ENCODE measurements around the gene BCS1L.

Gene BCS1L

DNA sequence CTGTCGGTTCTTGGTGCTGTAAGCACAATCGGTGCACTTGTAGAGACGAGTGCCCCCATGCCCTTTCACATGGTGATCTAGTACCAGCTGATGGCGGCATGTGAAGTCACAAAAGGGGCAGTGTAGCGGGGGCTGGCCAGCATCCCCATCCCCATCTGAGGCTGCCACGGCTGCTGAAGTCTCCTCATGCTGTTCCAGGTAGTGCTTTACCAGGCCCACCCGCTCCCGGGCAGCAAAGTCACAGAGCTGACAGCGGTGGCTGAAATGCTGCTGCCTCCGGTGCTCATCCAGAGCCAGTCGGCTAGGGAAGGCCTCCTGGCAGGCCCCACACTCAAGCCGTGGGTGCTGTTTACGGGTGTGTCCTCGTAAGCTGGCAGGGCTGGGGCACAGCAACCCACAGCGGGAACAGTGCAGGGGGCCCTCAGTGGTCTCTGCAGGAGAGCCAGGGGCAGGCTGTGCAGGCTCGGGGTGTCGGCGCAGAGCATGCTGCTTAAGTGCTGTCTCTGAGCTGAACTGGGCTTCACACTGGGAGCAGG, 17.3 kb upstream of the BCS1L start:
- no peaks in the 10 kb centered on the region for H3K4me1 ChIP-seq (ENCODE audit: control insufficient read depth, insufficient read depth, low read length)
- H3K27me3 ChIP-seq (ENCODE audit: control insufficient read depth, insufficient read depth, low read length), result no peaks in the 10 kb centered on the region
- peaks cover 31% of the 10 kb centered on the region for H3K36me3 ChIP-seq (ENCODE audit: control insufficient read depth, insufficient read depth, low read length)
- H3K9me3 ChIP-seq (ENCODE audit: control insufficient read depth, low read length), result no peaks in the 10 kb centered on the region
- H3K9ac ChIP-seq (ENCODE audit: low read length), result no peak overlapping the region
- no peak overlapping the region for H3K4me3 ChIP-seq (ENCODE audit: low read length)

DNA sequence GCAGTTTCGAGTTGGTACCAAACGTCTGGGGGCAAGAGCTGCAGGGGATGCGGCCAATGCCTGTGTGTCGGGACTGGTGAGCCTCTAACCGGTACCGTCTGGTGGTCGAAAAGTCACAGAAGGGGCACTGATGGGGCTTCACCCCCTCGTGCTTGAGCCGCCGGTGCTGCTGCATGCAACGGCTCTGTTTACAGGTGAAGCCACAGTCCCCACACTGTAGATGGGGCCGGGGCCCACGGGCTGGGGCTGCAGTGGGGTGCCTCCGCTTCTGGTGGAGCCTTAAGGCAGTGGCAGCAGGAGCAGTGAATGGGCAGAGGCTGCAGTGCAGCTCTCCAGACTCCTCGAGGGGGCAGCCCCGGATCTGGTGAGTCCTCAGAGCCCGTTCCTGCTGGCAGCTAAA, 16.7 kb upstream of the BCS1L start:
- H3K9ac ChIP-seq (ENCODE audit: low read length), result no peak overlapping the region
- no peaks in the 10 kb centered on the region for H3K9me3 ChIP-seq (ENCODE audit: control insufficient read depth, low read length)
- no peak overlapping the region for H3K4me3 ChIP-seq (ENCODE audit: low read length)
- H3K27me3 ChIP-seq (ENCODE audit: control insufficient read depth, insufficient read depth, low read length), result no peaks in the 10 kb centered on the region
- H3K4me1 ChIP-seq (ENCODE audit: control insufficient read depth, insufficient read depth, low read length), result no peaks in the 10 kb centered on the region
- peaks cover 31% of the 10 kb centered on the region for H3K36me3 ChIP-seq (ENCODE audit: control insufficient read depth, insufficient read depth, low read length)

DNA sequence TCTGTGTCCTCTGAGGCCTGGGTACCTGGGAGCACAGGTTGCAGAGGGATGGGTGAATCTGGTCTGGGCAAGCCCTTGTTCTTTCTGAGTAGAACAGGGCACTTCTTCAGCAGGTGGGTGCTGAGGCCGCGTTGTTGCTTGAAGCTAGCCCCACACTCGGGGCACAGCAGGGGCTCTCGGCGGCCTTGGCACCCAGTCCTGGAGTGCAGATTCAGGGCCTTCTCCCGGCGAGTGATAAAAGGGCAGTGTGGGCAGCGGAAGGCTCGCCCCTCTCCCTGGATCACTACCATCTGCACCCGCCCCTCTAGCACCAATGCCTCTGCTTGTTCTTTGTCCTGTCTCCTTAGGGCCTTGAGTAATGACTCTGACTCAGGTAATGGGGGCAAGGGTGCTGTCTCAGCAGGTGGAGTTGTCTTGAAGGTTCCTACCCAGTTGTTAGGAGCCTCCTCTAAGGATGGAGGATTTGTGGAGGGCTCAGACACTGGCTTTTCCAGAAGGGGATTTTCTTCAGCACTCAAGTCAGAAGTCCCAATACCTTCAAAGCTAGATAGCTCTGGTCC, 15.7 kb upstream of the BCS1L start:
- H3K36me3 ChIP-seq (ENCODE audit: control insufficient read depth, insufficient read depth, low read length), result peaks cover 24% of the 10 kb centered on the region
- H3K27me3 ChIP-seq (ENCODE audit: control insufficient read depth, insufficient read depth, low read length), result no peaks in the 10 kb centered on the region
- no peak overlapping the region for H3K4me3 ChIP-seq (ENCODE audit: low read length)
- no peak overlapping the region for H3K9ac ChIP-seq (ENCODE audit: low read length)
- no peaks in the 10 kb centered on the region for H3K4me1 ChIP-seq (ENCODE audit: control insufficient read depth, insufficient read depth, low read length)
- H3K9me3 ChIP-seq (ENCODE audit: control insufficient read depth, low read length), result no peaks in the 10 kb centered on the region

DNA sequence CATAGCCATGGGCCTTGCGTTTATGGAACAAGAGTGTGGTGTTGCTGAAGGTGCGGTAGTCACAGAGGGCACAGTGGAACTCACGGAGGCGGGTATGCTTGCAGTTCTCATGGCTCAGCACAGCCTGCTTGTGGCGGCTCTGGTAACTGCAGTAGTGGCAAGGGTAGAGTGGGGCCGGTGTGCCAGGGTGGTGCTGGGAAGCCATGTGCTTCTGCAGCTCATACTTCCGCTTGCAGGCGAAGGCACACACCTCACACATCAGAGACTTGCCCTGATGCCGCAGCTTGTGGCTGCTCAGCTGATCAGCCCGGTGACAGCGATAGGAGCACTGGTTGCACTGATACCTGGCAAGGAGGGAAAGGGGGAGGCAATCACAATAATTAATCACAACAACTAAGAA, 14.8 kb upstream of the BCS1L start:
- Histone ChIP-seq H3K4me3 (ENCODE audit: low read length) (no peak overlapping the region), H3K4me1 (ENCODE audit: control insufficient read depth, insufficient read depth, low read length) (no peaks in the 10 kb centered on the region), H3K27me3 (ENCODE audit: control insufficient read depth, insufficient read depth, low read length) (no peaks in the 10 kb centered on the region), H3K9ac (ENCODE audit: low read length) (no peak overlapping the region), H3K36me3 (ENCODE audit: control insufficient read depth, insufficient read depth, low read length) (peaks cover 18% of the 10 kb centered on the region), H3K9me3 (ENCODE audit: control insufficient read depth, low read length) (no peaks in the 10 kb centered on the region)

DNA sequence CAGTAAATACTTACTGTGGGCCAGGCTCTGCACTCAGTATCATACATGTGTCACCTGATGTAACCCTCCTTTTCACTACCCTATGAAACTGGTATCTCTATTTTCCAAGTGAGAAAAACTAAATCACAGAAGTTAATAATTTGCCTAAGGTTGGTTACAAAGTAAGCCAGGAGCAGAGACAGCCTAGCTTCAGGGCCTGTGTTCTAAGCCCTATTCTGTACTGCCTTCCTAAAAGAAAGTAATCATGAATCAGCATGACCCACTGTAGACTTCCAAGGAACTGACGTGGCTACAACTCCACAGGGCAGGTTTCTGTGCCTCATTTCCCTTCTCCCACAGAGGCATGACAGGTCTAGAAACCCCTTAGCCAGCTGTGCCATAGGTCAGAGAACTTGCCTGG, 14.4 kb upstream of the BCS1L start:
- Histone ChIP-seq H3K4me1 (ENCODE audit: control insufficient read depth, insufficient read depth, low read length) (no peaks in the 10 kb centered on the region), H3K27me3 (ENCODE audit: control insufficient read depth, insufficient read depth, low read length) (no peaks in the 10 kb centered on the region), H3K4me3 (ENCODE audit: low read length) (no peak overlapping the region), H3K9ac (ENCODE audit: low read length) (peak overlapping the region; percentile 26), H3K36me3 (ENCODE audit: control insufficient read depth, insufficient read depth, low read length) (peaks cover 18% of the 10 kb centered on the region), H3K9me3 (ENCODE audit: control insufficient read depth, low read length) (no peaks in the 10 kb centered on the region)

DNA sequence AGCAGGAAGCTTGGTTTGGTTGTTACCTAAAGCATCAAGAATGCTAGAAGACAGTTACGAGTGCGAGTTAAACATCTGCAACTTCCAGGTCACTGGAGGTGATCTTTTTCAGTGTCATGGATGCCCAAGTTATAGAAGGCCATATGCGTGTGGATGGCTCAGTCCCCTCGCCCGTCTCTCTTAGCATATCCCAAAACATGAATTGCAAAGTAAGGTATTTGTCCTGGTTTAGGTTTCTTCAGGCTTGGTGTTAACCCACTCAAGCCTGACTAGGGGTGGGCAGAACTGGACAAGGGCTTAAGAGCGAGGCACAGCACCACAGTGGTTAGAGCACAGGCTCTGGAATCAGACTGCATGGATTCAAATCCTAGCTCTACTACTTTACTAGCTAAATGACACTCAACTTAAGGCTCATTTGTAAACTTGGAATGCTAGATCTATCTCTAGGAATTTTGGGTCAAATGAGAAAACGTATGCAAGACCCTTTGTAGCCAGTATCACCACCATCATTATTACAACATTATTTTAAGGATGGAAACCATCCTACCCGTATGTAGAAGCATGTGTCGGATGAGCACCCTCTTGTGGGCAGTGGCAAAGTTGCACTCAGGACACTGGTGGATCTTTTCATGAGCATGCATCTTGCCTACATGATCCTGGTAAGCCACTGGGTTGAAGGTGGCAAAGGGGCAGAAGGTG, 11.2 kb upstream of the BCS1L start:
- Histone ChIP-seq H3K9me3 (ENCODE audit: control insufficient read depth, low read length) (no peaks in the 10 kb centered on the region), H3K9ac (ENCODE audit: low read length) (no peak overlapping the region), H3K36me3 (ENCODE audit: control insufficient read depth, insufficient read depth, low read length) (peaks cover 18% of the 10 kb centered on the region), H3K4me3 (ENCODE audit: low read length) (no peak overlapping the region), H3K4me1 (ENCODE audit: control insufficient read depth, insufficient read depth, low read length) (no peaks in the 10 kb centered on the region), H3K27me3 (ENCODE audit: control insufficient read depth, insufficient read depth, low read length) (no peaks in the 10 kb centered on the region)

DNA sequence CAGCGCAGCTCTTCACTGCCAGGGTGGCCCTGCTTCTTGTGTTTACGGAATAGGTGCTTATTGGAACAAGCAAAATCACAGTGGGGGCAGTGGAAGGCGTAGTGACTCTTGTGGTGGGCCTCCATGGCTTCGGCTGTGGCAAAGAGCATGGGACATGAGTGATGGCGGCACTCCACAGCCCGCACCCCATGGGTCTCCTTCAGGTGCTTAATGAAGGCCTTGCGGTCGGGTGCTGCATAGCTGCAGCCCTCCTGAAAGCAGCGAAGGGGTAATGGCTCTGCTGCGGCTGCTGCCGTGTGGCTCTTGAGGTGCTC, 10.7 kb upstream of the BCS1L start:
- Histone ChIP-seq H3K9ac (ENCODE audit: low read length) (no peak overlapping the region), H3K4me3 (ENCODE audit: low read length) (no peak overlapping the region), H3K4me1 (ENCODE audit: control insufficient read depth, insufficient read depth, low read length) (no peaks in the 10 kb centered on the region), H3K27me3 (ENCODE audit: control insufficient read depth, insufficient read depth, low read length) (no peaks in the 10 kb centered on the region), H3K36me3 (ENCODE audit: control insufficient read depth, insufficient read depth, low read length) (peaks cover 18% of the 10 kb centered on the region), H3K9me3 (ENCODE audit: control insufficient read depth, low read length) (no peaks in the 10 kb centered on the region)

DNA sequence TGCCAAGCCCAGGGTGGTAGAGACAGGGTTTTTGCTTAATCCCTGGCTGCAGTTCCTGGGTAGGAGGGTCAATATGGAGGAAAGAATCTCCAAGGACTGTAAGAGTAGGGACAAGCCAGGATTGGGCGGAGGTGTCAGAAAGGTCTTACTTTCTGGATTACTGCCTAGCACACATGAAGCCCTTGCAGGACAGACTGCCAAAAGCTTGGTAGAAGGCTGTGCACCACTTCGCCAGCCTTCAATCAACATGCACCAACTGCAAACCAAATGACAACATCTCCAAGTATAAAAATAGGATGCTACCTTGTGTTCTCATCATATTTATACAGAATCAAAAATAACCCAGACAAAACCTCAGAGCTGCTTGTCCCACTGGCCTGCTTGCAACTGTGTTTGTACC, 3.7 kb upstream of the BCS1L start:
- Histone ChIP-seq H3K9me3 (ENCODE audit: control insufficient read depth, low read length) (no peaks in the 10 kb centered on the region), H3K36me3 (ENCODE audit: control insufficient read depth, insufficient read depth, low read length) (no peaks in the 10 kb centered on the region), H3K4me3 (ENCODE audit: low read length) (no peak overlapping the region), H3K9ac (ENCODE audit: low read length) (no peak overlapping the region), H3K27me3 (ENCODE audit: control insufficient read depth, insufficient read depth, low read length) (no peaks in the 10 kb centered on the region), H3K4me1 (ENCODE audit: control insufficient read depth, insufficient read depth, low read length) (no peaks in the 10 kb centered on the region)

DNA sequence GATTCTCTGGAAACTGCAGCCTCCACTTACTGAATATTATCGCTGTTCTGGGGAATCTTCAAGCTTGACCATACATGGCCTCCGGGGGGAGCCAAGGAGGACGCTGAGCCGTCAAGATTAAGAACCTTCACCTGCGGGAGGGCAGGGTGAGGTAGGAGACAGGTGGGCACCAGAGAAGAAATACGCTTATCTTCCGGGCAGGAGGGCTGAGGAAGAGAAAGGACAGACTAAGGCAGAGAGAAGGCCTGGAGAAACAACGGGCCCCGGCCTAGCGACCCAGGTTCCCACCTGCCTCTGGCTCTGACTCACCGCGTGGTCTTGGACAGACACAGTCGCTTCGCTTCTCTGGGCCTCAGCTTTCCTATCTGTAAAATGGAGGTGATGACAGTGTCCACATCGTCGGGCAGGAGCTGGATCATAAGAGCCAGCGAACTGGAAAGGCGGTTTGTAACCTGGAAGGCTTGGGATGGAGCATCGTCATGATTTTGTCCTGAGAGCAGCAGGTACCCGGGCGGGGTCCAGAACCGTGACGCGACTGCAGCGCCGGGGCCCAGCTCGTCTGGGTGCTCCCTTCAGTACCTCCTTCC, 719 bp upstream of the BCS1L start:
- no peaks in the 10 kb centered on the region for H3K4me1 ChIP-seq (ENCODE audit: control insufficient read depth, insufficient read depth, low read length)
- H3K4me3 ChIP-seq (ENCODE audit: low read length), result peak overlapping the region; percentile 61
- H3K27me3 ChIP-seq (ENCODE audit: control insufficient read depth, insufficient read depth, low read length), result no peaks in the 10 kb centered on the region
- no peaks in the 10 kb centered on the region for H3K9me3 ChIP-seq (ENCODE audit: control insufficient read depth, low read length)
- peak overlapping the region; percentile 74 for H3K9ac ChIP-seq (ENCODE audit: low read length)
- H3K36me3 ChIP-seq (ENCODE audit: control insufficient read depth, insufficient read depth, low read length), result peaks cover 5% of the 10 kb centered on the region

DNA sequence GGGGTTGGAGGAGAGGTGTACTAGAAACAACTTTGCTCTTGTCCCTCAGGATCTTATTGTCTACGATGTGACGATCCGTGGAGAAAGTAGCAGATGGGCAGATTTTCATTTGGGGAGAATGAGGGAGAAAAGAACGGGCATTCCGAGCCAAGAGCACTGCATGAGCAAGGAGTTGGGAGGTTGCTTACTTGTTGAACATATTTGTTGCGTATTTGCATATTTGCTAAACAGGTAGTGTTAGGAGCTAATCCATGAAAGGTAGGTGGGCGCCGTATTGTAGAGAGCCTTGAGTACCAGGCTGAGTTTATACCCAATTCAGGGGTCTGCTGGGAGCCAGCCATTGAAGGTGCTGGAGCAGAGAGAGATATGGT, 490 bp downstream of the BCS1L start:
- peak overlapping the region; percentile 61 for H3K4me3 ChIP-seq (ENCODE audit: low read length)
- no peaks in the 10 kb centered on the region for H3K9me3 ChIP-seq (ENCODE audit: control insufficient read depth, low read length)
- no peaks in the 10 kb centered on the region for H3K4me1 ChIP-seq (ENCODE audit: control insufficient read depth, insufficient read depth, low read length)
- H3K27me3 ChIP-seq (ENCODE audit: control insufficient read depth, insufficient read depth, low read length), result no peaks in the 10 kb centered on the region
- H3K36me3 ChIP-seq (ENCODE audit: control insufficient read depth, insufficient read depth, low read length), result peaks cover 12% of the 10 kb centered on the region
- H3K9ac ChIP-seq (ENCODE audit: low read length), result peak overlapping the region; percentile 74

DNA sequence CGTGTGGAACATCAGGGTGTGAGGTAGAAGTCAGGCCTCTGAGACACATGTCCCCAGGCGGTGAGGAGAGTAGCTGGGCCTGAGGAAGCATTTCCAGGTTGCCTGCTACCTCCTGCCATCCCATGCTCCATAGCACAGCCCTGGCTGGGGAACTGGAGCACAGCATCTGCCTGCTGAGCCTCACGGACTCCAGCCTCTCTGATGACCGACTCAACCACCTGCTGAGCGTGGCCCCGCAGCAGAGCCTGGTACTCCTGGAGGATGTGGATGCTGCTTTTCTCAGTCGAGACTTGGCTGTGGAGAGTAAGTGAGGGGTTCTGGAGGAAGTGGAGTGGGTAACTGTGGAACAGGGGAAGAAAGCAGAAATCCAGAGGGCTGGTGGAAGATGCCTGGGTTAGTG, 2.9 kb downstream of the BCS1L start:
- no peaks in the 10 kb centered on the region for H3K27me3 ChIP-seq (ENCODE audit: control insufficient read depth, insufficient read depth, low read length)
- H3K9me3 ChIP-seq (ENCODE audit: control insufficient read depth, low read length), result no peaks in the 10 kb centered on the region
- H3K36me3 ChIP-seq (ENCODE audit: control insufficient read depth, insufficient read depth, low read length), result peaks cover 12% of the 10 kb centered on the region
- H3K9ac ChIP-seq (ENCODE audit: low read length), result no peak overlapping the region
- H3K4me1 ChIP-seq (ENCODE audit: control insufficient read depth, insufficient read depth, low read length), result no peaks in the 10 kb centered on the region
- no peak overlapping the region for H3K4me3 ChIP-seq (ENCODE audit: low read length)

DNA sequence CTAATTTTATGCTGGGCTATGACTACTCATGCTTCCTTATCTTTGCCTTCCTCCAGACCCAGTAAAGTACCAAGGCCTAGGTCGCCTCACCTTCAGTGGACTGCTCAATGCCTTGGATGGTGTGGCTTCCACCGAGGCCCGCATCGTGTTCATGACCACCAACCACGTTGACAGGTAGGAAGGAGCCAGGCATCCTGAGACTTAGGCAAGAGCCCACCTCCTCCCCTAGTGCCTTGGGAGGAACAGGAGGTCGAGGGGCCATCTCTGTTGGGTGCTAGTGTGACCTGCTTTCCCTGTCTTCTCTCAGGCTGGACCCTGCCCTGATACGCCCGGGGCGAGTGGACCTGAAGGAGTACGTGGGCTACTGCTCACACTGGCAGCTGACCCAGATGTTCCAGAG, 3.3 kb downstream of the BCS1L start:
- Histone ChIP-seq H3K9ac (ENCODE audit: low read length) (no peak overlapping the region), H3K27me3 (ENCODE audit: control insufficient read depth, insufficient read depth, low read length) (no peaks in the 10 kb centered on the region), H3K4me3 (ENCODE audit: low read length) (no peak overlapping the region), H3K36me3 (ENCODE audit: control insufficient read depth, insufficient read depth, low read length) (peaks cover 12% of the 10 kb centered on the region), H3K9me3 (ENCODE audit: control insufficient read depth, low read length) (no peaks in the 10 kb centered on the region), H3K4me1 (ENCODE audit: control insufficient read depth, insufficient read depth, low read length) (no peaks in the 10 kb centered on the region)

All from mucosa of stomach (tissue), 1 donor.